Measurements from ENCODE around the gene PATJ.
"Not testable (repeated sequence)": the region's sequence is repeated elsewhere in the genome, so short reads cannot be mapped to it uniquely, and the experiment has no call there.

Gene PATJ

DNA sequence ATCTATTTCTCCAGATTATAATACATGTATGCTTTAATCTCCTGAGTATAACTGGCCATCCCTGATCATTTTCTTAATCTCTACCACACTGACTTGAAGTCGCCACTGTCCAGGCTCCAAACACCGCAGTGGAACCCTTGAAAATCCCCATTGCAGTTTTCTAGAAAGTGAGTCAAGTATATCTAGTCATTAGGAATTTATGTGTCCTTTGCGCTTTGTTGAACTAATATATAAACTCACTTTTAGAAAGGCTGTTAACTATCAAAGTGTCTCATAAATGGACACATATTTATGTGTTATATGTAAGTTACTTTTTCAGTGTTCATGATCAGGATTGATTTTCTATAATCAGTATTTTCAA is 211.5 kb downstream of the PATJ start:
- no peak for DNase-seq

DNA sequence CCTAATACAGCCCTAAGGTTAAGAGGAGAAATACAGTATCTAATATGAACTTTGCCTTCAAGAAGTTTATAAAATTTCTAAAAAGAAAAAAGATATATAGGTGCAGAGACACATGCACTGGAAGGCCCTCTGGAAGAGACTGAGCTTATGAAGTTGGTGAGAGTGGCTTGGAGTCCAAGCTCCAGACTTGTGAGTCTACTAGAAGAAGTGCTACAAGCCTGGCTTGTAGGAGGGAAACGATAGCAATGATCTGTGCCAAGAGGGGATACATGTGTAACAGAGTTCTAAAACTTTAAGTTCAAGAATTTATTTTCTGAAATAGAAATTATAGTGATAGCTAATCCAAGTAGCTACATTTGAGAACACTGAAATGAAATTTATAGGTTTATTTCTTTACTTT is 213.0 kb downstream of the PATJ start:
- DNase-seq = no peak

DNA sequence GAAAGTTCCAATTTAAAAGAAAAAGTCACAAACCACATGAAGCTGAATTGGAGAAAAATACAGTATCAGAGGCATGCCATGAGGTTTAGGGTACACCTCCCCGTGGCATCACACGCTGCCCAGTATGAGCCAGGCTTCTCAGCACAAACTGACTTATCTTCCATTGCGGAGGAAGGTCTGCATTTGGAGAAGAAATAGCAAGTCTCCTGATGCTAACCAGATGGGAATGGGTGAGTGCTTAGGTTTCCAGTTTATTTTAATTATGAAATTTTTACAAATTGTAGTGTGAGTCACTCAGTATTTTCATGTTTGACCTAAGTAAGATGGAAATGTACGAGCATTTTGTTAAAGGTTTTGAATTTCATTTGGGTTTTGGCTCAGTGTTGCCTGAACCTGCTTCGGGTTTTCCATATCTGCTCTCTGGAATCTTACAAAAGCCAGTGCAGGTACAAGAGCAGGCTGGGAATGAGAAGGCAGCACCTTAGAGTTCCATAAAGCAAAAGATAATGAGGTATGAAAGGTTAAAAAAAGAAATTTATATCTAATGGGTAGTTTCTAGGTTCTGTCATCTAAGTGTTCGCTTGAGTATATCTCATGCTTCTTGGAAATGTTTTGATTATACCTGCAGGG is 213.9 kb downstream of the PATJ start:
- DNase-seq = no peak

DNA sequence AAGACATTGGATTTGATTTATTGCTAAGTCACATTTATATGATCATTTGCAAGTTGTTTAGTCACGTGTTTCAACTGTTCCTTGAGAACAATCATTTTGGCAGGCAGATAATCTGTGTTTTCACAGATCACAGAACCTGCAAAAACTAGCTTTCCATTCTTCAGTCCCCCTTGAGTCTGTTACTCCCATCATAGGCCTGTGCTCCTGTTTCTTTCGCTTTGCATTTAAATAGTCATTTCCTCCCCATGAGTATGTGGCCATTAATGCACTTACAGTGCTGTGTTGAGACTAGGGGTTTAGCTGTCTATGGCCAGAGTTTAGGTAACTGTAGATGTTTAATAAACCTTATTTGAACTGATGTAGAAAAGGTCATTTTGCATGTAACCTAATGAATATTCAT is 214.5 kb downstream of the PATJ start:
- no peak for DNase-seq

GRCh38 chr1:61961009-61961408 is 218.7 kb downstream of the PATJ start:
- DNase-seq = no peak

GRCh38 chr1:61962631-61963030 is 220.4 kb downstream of the PATJ start:
- no peak for DNase-seq

DNA sequence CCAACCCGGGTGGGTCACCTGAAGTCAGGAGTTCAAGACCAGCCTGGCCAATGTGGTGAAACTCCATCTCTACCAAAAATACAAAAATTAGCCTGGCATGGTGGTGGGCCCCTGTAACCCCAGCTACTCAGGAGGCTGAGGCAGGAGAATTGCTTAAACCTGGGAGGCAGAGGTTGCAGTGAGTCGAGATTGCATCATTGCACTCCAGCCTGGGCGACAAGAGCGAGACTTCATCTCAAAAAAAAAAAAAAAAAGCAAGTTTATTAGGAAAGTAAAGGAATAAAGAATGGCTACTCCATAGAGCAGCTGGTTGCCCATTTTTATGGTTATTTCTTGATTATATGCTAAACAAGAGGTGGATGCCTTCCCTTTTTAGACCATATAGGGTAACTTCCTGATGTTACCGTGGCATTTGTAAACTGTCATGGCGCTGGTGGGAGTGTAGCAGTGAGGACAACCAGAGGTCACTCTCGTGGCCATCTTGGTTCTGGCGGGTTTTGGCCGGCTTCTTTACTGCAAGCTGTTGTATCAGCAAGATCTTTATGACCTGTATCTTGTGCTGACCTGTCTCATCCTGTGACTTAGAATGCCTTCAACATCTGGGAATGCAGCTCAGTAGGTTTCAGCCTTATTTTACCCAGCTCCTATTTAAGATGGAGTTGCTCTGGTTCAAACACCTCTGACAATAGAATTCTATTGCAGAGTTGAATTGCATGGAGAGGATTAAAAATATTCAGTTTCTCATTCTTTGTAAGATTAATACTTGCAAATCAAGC is 224.4 kb downstream of the PATJ start:
- not testable (repeated sequence) for DNase-seq

- no peak for DNase-seq
Measured at GRCh38 chr1:61967750-61968149, 225.5 kb downstream of the PATJ start.

DNA sequence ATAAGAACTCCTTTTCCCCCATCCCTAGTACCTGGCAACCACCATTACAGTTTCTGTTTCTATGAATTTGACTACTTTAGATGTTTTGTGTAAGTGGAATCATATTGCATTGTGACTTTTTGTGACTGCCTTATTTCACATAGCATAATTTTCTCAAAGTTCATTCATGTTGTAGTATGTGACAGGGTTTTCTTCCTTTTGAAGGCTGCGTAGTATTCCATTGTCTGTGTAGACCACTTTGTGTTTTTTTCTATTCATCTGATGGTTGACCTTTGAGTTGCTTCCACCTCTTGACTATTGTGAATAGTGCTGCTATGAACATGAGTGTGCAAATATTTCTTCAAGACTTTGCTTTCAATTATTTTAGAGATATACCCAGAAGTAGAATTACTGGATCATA is 226.6 kb downstream of the PATJ start:
- no peak for DNase-seq

DNA sequence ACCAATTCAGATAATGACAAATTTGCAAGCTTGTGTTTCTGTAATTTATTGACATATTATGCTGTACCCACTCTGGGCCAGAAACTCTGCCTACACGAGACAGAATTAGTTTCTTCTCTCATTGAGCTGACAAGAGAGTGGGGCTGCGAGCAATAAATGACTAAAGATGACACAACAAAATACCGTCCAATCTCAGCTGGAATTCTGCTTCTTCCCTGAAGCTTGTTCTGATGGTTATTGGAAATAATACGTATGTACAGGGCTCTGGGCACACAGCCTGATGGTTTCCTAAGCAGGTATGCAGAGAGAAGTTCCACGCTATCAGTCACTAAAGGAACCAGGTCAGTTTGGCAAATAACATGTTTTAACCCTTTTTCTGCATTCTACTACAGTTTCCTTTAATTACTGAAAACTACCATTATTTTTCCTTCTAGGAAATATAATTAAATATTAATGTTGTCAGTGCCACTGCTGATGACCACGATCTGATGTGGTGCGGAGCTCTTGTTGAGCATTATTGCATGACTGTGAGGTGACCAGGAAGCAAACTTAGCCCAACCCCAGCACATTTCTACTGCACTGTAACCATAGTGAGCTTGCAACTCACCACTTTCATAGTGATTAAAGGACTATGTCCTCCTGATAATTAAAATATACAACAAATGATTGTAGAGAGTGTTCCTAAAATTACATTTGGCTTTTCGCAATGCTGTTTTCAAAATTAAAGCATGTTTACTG is 231.0 kb downstream of the PATJ start:
- no peak for DNase-seq

GRCh38 chr1:61975638-61976037 is 233.4 kb downstream of the PATJ start:
- no peak for DNase-seq

DNA sequence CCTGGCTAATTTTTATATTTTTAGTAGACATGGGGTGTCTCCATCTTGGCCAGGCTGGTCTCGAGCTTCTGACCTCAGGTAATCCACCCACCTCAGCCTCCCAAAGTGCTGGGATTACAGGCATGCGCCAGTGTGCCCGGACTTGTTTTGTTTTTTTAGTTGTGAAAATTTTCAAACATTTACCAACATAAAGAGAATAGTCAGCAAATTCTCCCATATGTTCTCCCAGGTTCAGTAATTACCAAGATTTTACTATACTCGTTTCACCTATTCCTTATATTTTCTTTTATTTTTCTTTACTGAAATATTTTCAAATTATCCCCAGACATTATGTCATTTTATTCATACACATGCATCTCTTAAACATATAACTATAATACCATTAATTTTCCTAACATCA is 234.3 kb downstream of the PATJ start:
- no peak for DNase-seq

- DNase-seq = no peak
Measured at GRCh38 chr1:61978796-61979195, 236.5 kb downstream of the PATJ start.

GRCh38 chr1:61979729-61980128 is 237.4 kb downstream of the PATJ start:
- no peak for DNase-seq

DNA sequence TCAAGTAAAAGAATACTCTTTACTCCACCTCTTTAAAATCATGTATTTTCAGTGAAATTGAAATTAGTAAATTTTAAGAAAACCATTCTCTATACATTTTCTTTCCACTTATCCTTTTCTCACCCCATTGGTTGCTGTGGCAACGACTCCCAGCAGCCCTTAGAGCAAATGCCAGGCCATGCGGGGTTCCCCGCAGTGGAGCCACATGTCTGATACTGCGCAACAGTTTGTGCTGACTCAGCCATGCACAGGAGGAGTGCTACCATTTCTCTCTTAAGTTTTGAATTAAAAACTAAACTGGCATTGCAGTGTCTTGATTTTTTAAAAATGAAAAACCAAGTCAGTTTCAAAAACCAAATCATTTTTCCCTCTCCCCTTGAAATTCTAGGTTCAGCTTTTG is 238.3 kb downstream of the PATJ start:
- no peak for DNase-seq

- no peak for DNase-seq
Measured at GRCh38 chr1:61981870-61982660, 239.8 kb downstream of the PATJ start.

DNA sequence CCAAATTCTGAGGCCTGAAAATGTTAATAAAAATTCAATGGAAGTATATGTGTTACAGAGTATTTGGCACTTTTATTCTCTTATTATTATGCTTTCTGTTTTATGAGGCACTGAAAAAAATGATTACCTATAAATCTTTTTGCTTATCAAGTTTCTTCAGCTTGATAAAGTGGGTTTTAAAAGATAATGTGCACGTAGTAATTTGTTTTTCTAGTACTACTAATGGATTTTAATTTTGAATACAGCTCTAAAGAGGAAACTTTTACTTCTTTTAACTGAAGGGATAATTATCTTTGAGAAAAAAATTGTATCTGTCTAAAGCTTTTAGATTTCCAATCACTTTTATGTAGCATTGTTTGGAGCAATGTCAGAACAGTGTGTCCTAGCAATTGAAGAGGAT is 241.0 kb downstream of the PATJ start:
- no peak for DNase-seq

DNA sequence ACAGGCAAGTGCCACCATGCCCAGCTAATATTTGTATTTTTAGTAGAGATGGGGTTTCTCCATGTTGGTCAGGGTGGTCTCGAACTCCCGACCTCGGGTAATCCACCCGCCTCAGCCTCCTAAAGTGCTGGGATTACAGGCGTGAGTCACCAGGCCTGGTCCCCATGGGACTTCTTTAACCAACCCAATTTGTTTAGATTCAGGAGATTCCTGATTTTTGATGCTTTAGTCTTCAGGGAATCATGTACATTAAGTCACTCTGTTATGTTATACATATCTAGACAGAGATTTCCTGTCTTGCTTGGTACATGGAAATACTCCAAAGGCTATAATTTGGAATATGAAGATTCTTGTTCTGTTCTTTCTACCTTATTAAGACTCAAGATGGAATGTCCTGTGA is 250.0 kb downstream of the PATJ start:
- DNase-seq = no peak

- DNase-seq = no peak
Measured at GRCh38 chr1:61993331-61993961, 251.2 kb downstream of the PATJ start.

DNA sequence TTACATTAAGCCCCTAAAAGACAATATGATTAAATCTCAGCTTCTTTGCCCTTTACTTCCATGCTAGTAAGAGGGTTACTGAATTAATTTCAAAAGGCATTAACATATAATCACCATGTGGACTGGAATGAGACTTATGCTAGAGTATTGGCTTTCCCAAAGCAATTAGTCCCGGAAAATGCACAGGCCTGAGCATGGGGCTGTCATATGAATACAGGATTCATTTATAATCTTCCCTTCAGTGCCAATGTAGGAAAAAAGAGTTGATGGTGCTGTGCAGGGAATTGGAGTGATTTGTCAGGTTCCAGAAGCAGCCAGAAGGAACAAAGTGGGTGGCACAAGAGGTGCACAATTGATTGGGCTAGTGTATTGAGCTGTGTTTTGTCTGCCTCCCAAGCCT is 253.4 kb downstream of the PATJ start:
- no peak for DNase-seq

DNA sequence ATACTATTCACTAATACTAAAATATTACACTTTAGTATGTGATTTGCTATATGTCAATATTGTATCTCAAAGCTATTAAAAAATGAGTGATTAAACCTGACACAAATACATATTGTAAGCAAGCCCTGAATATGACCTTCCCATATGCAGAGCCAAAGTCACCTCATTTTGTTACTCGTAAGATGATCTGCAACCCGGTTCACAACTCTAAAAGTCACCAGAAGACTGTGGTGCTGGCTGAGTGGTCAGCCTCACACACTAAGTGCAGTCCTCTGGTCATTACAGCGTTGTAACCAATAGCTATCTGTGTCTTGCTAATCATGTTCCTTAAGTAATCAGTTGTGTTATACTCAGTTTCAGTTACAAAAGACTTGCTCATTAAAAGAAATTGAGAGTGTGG is 254.8 kb downstream of the PATJ start:
- DNase-seq = no peak

DNA sequence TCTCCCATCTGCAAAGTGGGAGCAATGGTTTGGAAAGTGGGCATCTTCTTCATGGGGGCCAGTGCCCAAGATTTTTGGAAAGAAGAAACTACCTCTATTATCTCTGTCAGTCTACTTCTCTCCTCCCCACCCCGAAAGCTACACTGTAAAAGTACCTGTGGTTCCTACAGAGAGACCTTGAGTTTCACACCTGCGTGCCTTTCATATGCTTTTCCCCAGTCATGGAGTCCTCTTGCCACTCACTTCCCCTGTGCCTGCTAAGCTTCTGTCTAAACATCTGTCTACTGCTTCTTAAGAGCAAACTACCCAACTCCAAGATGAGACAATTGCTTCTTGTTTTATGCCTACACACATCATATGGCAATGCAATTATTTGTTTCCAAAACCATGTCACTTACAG is 261.5 kb downstream of the PATJ start:
- no peak for DNase-seq

- DNase-seq = no peak
Measured at GRCh38 chr1:62006690-62007089, 264.4 kb downstream of the PATJ start.

Data from NCI-H1417 treated with DMSO at 0.1 percent for 48 hours (cell line).